GM21619 (cell line): ENCODE measurements around the gene RANBP3.
"Not testable (repeated sequence)": the region's sequence is repeated elsewhere in the genome, so short reads cannot be mapped to it uniquely, and the experiment has no call there.

Source experiments
- ATAC-seq: cut with Tn5 transposase; IDR thresholded peaks from one replicate; pipeline ENCODE4 v1.9.1; 2021; ENCODE audit not compliant: unreplicated experiment

RANBP3 gene

DNA sequence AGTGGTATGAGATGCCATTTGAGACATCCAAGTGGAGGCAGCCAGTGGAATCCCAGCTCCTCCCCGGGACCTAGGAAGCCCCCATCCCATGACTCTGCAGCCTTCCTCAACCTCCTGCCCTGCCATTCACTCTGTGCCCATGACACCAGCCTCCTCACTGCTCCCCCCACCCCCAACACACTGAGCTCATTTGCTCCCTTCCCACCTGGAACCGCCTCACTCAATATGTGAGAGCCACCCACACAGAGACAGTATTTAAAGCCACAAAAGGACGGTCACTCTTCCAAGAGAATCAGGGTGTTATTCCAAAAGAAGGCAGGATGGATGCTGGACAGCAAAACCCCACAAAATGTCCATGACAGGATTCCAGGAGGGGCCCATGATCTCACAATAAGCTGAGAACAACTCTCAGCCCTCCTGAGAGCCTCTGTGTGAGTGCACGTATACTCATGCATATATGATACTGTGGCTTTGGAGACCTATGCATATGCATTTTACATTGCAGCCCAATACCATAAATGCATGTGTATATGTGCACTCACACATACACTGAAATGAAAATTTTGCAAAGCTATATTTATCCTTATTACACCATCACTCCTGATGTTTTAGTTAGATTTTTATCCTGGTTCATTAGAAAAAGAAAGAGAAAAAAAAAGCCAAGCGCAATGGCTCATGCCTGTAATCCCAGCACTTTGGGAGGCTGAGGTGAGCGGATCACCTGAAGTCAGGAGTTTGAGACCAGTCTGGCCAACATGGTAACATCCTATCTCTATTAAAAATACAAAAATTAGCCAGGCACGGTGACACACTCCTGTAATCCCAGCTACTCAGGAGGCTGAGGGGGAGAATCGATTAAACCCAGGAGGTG lies 10.8 kb upstream of the RANBP3 start:
- ATAC-seq: no peak

DNA sequence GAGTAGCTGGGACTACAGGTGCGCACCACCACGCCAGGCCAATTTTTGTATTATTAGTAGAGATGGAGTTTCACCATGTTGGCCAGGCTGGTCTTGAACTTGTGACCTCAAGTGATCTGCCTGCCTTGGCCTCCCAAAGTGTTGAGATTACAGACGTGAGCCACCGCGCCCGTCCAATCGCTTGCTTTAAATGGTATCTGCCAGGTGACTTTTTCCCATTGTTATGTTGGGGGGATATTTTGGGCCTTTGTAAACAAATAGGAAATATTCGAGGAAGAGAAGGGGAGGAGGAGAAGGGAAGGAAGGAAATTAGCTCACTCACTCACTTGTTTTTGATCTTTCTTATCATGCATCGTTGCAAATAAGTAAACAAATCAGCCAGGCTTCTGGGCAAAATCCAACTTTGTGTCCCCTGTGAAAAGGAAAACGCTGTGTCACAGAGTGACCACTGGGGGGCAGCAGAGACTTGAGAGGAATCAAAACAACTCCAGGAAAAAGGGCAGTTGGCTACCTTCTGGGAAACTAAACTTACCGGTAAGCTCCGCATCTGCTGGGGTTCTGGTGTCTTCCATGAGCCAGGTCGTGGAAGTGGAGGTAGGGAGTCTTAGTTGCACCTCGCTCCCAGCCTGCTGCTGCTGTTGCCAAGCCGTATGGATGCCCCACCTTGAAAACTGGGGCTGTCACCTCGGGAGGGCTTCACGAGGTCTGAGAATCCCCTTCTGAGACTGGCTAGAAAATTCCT lies 9.3 kb upstream of the RANBP3 start:
- ATAC-seq: no peak

DNA sequence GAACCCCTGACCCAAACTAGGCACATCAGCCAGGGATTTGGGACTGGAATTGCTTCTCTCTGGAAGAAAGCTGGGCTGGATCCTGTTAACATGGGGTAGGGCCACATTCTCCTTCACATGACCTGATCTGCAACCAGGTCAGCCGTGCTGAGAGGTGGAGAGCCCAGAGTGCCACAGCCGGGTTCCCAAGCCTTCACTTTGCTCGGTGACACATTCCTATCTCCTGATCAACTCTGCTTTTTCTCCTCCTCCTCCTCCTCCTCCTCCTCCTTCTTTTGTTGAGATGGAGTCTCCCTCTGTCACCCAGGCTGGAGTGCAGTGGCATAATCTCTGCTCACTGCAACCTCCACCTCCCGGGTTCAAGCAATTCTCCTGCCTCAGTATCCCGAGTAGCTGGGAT lies 7.9 kb upstream of the RANBP3 start:
- not testable (repeated sequence) for ATAC-seq

DNA sequence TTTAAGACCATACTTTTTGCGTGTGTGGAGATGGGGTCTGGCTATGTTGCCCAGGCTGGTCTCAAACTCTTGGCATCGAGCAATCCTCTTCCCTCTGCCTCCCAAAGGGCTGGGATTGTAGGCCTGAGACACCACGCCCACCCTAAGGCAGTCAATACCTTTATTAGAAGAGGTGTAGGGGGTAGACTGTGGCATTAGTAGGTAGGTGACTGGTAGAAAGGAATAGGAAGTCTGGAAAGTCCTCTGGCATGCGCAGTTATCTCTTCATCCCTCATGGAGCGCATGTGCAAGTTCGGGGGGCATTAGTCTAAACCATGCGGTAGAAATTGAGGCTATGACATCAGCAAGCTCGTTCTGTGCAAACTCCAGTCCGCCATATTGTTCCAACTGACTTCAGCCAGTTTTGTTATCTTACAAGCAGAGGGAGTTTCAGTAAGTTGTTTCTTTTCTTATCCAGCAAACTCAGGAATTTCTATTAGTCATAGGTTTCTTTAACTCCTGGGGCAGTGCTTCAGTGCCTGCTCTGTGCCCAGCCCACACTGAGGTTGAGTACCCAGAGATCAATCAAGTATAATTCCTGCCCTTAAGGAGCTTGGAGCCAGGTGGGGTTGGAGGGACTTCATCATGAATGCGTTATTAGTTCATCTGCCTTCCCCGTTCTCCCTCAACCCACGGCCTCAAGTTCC lies 7.3 kb upstream of the RANBP3 start:
- no peak for ATAC-seq

DNA sequence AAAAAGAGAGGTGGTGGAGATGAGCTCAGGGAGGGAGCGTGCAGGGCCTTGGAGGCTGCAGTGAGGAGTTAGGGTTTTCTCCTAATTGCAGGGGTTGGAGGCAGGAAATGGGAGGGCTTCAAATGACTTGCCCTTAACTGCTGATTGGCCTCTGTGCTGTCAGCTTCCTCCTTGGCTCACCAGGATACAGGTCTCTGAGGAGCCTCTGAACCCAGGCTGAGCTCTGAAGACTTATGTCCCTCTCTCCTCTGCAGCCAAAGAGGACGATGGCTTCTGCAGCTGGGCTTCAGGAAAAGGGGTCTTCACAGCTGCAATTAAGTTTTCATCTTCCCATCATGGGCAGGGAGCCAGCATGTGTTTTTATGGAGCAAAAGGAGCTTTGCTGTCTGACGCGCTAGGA lies 6.7 kb upstream of the RANBP3 start:
- ATAC-seq: no peak

DNA sequence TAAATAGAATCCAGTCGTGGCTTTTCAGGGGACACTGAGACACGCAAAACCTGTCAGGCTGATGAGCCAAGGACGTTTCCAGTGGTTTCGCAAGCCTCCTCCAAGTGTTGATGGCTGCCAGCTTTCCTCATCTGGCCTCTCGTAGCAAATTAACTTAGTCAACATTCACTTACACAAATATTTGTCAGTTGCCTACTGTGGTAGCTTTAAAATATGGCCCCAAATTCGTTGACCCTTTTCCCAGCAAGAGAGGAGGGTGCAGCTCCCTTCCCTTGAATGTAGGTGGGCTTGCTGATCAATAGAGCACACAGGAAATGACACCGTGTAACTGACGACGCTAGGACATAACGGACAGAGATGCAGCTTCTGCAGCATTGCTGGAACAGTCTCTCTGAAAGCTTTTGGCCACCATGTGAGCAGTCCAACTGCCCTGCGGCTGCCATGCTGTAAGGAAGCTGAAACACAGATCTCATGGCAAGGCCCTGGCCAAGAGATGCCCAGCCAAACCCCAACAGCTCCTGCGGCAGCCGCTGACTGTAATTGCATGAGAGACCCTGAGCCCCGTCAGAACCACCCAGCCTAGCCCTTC lies 5.5 kb upstream of the RANBP3 start:
- ATAC-seq: no peak

DNA sequence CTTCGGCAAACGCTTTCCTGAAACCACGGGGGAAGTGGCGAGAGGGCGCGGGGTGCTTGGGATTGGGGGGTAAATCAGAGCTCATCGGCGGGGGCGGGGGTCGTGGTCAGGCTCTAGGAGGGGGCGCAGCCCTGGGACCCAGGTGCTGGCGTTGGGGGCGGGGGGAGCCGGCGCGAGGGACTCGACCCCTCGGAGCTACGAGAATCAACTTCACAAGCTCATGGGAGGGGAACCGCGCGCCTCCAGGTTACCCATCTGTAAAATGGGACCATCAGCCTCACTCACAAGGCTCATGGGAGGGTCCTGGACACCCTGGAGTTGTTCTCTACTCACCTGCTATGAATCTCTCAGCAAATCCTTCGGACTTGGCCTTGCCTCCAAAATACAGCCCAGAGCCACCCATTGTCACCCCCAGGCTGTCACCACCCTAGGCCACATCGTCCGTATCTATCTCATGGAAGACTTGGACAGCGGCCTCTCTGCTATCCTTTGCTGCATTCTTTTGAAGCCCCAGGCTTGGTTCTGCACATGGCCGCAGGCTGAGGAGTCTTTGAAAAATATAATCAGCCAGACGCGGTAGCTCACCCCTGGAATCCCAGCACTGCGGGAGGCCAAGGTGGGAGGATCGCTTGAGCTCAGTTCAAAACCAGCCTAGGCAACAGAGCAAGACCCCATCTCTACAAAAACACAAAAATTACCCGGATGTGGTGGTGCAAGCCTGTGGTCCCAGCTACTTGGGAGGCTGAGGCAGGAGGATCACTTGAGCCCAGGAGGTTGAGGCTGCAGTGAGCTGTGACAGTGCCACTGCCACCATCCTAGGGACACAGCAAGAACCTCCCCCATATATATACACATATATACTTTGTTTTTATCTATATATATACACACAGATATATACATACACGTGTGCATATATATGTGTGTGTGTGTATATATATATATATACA lies 939 bp upstream of the RANBP3 start:
- ATAC-seq: no peak

DNA sequence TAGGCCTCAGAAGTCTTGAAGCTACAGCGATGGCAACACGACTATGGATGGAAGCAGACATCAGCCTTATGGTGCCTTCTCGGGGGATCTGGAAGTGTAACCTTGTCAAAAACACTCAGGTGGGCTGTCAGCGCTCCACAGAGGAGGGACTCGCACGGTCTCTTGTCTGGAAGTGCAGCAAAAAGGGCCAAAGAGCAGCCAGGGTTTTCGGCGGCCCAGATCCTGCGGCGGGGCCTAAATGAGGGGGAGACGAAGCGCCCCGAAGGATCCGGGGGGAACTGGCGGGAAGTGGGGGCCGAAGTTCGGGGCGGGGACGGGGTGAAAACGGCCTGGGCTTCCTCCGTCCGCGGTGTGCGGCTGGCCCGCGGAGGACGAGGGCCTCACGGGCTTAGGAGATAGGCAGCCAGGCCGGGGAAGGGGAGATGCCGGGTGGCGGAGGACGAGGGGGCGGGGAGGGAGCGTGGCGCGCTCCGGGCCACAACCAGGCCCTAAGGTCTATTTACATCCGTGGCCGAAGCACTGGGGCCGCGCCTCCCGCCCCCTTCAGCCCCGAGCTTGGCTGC lies 637 bp downstream of the RANBP3 start:
- peak; percentile 9 for ATAC-seq

DNA sequence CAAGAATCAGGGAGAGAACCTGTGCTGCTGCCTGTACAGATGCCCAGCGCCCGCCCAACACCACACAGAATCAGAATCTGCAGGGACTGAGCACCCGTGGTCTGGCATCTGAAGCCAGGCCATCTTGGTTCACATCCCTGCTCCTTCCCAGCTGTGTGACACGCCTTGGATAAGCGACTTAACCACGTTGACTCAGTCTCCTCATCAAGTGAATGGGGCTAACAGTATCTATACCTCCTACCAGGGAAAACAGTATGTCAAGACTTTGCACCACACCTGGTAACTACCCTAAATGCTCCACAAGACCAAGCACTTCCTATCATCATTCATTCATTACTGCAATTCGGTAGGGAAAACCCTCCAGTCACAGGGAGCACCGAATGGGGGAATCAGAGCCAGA lies 1.2 kb downstream of the RANBP3 start:
- no peak for ATAC-seq

DNA sequence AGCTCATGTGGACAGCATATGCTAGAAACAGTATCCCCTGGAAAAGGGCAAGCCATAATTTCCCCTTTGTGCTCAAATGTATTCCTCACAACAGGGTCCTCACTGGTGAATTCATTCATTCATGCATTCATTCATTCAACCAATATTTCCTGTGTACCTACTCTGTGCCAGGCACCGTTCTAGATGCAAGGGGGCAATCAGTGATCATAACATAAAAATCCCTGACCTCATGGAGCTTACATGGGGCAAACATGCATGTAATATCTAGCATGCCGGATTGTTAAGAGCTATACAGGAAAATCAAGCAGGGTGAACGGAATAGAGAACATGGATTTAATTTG lies 2.6 kb downstream of the RANBP3 start:
- no peak for ATAC-seq

DNA sequence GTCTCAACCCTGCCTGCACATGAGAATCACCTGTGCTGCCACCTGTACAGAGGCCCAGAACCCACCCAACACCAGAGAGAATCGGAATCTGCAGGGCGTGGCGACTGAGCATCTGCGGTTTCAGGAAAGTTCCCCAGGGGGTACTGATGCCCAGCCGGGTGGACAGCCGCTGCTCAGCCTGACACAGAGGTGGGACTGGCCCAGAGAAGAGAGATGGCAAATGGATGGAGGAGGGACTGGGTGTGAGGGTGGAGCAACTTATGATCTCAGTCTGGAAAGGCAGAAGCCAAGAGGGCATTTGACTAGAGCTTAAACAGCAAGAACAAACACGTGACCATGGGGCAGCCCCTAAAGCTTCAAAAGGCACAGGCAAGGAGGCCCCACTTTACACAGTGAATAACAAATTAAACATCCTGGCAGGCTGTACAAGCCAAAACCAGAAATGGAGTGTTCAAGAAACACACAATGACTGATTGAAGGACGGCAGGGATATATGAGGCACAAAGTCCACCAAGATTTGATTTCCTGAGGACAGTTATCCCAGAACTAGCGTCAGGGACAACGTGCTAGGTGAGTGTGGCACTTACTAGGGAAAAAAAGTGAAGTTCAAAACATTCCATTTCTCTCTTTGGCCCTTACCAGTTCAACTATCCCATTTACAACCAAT lies 3.1 kb downstream of the RANBP3 start:
- no peak for ATAC-seq

DNA sequence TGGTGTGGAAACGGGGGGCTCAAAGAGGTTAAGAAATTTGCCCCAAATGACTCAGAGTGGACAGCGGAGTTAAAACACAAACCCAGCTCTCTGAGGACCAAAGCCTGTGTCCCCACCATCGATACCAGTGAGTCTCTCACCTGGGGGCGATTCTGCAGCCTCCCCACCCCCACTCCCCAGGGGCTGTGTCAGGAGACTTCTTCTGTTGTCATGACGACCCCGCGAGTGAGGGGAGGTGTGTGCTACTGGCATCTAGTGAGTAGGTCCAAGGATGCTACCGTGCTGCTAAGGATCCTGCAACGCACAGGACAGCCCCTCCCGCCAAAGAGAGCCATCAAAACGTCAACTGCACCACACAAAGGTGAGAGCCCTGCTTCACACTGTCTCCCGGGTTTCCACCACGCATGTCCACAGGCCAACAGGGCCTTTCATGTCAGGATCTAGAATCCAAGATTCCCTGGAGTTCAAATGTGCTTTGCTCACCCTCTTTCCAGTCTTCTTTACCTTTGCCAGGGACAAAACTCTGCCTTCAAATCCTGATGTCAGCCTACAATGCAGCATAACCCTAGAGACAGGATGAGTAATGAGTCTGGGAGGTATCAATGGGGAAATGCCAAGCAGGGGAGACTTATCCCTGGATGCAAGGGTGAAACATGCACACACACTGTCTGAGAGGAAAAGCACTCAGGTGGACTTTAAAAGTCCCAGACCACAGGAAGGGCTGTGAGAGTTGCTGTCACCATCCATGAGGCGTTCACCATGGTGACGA lies 3.9 kb downstream of the RANBP3 start:
- ATAC-seq: no peak

DNA sequence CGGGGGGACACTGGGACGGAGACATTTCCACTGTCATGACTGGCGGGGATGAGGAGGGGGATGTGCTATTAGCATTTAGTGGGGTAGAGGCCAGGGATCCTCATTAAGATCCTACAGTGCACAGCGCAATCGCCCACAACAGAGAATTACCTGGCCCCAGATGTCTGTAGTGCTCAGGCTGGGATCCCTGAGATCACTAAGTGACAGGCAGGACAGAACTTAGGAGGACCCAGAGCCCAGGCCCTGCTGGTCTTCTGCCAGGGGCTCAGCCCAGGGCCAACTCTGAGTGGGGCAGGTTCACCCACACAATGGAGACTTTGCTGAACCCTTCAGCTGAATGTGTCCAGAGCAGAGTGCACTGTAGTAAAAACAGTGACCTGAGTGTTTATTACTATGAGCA lies 4.6 kb downstream of the RANBP3 start:
- no peak for ATAC-seq

DNA sequence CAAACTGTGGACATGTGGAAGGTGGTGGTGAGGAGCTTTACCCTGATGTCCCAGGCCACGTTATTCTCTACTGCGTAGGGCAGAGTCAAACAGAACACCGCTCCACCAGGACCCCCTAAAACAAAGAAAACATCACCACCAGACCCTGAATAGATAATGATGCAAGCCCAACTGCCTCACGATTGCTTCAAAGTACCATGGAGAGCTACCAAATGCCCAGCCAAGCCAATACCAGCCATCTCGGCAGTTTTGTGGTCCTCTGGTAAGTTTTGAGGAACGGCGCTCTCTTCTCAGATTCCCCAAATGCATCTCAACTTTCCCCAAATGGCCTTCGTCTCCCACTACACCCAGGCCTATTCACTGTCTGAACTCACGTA lies 5.6 kb downstream of the RANBP3 start:
- no peak for ATAC-seq

DNA sequence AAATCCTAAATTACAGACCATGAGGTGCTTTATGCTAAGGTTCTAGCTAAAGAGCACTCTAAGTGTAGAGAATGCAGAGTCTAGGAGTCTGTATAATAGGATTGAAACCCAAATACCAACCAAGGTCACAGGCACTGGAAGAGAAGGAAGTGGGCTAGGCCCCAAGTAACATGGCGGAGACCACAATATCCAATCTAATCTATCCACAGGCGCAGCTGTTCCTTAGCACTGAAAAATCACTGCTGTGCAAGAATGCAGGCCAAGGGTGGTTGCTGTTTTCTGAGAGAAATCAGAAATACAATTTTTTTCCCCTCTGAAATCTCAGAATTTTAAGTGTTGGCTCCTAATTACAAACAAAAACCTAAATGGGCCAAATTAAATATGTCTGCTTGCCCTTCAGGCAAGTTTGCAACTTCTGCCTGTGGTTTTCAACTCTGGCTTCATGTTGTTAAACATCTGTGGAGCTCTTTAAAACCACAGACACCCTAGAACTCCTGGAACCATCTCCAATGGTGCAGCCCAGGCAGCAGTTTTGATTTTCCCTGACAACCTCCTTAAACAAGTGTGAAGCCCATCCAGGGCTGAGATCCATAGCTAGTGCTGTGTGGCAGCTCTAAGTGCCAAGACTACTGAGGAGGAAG lies 6.1 kb downstream of the RANBP3 start:
- ATAC-seq: no peak

DNA sequence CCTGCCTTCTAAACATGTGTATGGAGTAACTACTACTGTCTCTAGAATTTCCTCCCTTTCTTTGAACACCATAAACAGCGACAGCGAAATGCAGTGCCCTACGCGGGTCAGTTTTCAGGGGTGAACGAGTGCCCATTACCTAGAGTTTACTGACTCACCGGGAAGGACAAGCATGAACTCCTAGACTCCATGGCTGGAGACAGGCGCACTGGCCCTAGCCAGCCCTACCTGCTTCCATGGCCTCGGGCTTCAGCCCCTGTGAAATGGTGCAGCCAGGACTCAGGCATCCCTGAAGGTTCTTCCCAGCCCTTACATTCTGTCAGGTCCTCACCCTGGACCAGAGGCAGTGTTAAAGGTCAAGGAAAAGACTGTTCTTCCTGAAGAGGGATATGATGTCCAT lies 8.5 kb downstream of the RANBP3 start:
- no peak for ATAC-seq

DNA sequence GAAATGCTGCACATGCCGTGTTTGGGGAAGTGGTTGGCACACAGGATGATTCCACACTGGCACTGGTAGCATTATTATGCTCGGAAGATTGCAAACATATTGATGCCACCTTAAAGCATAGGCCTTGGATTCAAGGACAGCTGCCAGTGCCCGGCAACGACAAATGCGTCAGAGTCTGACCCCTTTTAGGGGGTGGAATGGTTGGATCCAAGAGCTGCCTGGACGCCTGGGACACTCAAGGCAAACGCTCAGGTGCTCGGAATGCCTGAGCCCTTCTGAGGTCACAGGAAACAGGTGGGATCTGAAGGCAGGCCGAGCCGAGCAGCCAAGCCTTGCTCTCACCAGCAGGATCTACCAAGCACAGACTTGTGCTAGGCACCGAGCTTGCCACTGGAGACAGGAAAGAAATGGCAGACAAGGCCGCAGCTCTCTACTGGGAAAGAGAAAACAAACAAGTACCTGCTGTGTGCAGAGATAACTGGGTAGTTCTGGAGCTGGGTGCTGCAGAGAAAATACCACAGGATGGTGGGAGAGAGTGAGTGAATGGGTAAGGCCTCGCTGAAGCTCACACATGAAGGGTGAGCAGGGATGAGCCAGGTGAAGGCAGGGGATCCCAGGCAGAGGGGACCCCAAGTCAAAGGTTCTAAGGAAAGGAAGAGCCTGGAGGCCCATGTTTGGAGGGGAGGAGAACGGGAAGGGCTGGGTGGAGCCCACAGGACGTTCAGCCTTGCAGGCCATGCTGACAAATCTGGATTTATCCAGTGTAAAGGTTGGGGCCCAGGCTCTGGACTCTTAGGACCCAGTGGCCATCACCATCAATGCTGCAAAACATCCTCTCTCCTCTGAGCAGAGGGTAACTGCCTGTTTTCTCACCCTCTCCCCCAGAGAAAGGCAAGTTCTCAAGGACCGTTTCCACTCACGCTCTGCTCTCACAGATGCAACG lies 9.2 kb downstream of the RANBP3 start:
- ATAC-seq: no peak
